HepG2 (cell line): Measurements from ENCODE around the gene SEMA3F. TPM values are rescaled to one million over a fixed set of nuclear protein-coding genes. Genes with fewer than 3 reads are reported as not detected.

Experiments
- ARHGAP35 ChIP-seq: sonication (generic); formaldehyde crosslinking; IDR thresholded peaks from 2 replicates; pipeline ENCODE4 v1.9.0; 2022; ENCODE audit warnings: mild to moderate bottlenecking, inconsistent platforms, moderate library complexity, missing genetic modification reagents, borderline replicate concordance
- ELF1 ChIP-seq: sonication (generic); formaldehyde crosslinking; IDR thresholded peaks from 2 replicates; pipeline ENCODE4 v1.4.0; 2020; ENCODE audit warnings: missing genetic modification reagents
- GATA4 ChIP-seq: sonication (generic); IDR thresholded peaks from 2 replicates; pipeline ENCODE4 v1.6.1; 2016; ENCODE audit warnings: antibody characterized with exemption, low read depth, borderline replicate concordance
- HDAC2 ChIP-seq: sonication (generic); formaldehyde crosslinking; IDR thresholded peaks from 2 replicates; pipeline ENCODE4 v1.4.0; 2020; ENCODE audit warnings: missing genetic modification reagents
- KDM4B ChIP-seq: sonication (generic); formaldehyde crosslinking; IDR thresholded peaks from 2 replicates; pipeline ENCODE4 v1.4.0; 2020; ENCODE audit warnings: missing genetic modification reagents
- KLF6 ChIP-seq: IDR thresholded peaks from 2 replicates; pipeline ENCODE4 v1.8.0; 2016; ENCODE audit warnings: missing biosample characterization, missing genetic modification reagents
- NFYC ChIP-seq: IDR thresholded peaks from 2 replicates; pipeline ENCODE4 v1.6.1; 2016; ENCODE audit warnings: missing genetic modification reagents, missing compliant biosample characterization
- POLR2G ChIP-seq: fragments of 200-400 bp; formaldehyde crosslinking; IDR thresholded peaks from 2 replicates; pipeline ENCODE4 v1.6.1; 2018; ENCODE audit warnings: mild to moderate bottlenecking, low read depth, low read length, moderate library complexity
- SIN3B ChIP-seq: fragments of 150-350 bp; IDR thresholded peaks from 2 replicates; pipeline ENCODE4 v1.6.1; 2014; ENCODE audit warnings: low read length
- SRSF4 ChIP-seq: fragments of 200-400 bp; formaldehyde crosslinking; IDR thresholded peaks from one replicate; pipeline ENCODE4 v1.6.1; 2018; ENCODE audit warnings: mild to moderate bottlenecking, low read depth, low read length, moderate library complexity; ENCODE audit not compliant: poor library complexity, severe bottlenecking
- TBX2 ChIP-seq: sonication (generic); formaldehyde crosslinking; IDR thresholded peaks from 2 replicates; pipeline ENCODE4 v1.5.0; 2020; ENCODE audit warnings: missing genetic modification reagents, mild to moderate bottlenecking, borderline replicate concordance
- WIZ ChIP-seq: sonication (generic); formaldehyde crosslinking; IDR thresholded peaks from 2 replicates; pipeline ENCODE4 v1.5.1; 2020; ENCODE audit warnings: mild to moderate bottlenecking, missing genetic modification reagents
- ZBTB38 ChIP-seq: sonication (generic); formaldehyde crosslinking; IDR thresholded peaks from 2 replicates; pipeline ENCODE4 v1.5.1; 2020; ENCODE audit warnings: mild to moderate bottlenecking, missing genetic modification reagents
- ZMYM4 ChIP-seq: sonication (generic); formaldehyde crosslinking; IDR thresholded peaks from 2 replicates; pipeline ENCODE4 v1.8.1; 2023; ENCODE audit warnings: mild to moderate bottlenecking, missing genetic modification reagents
- ZNF335 ChIP-seq: sonication (generic); formaldehyde crosslinking; IDR thresholded peaks from 2 replicates; pipeline ENCODE4 v1.4.0; 2020; ENCODE audit warnings: missing genetic modification reagents
- ZNF34 ChIP-seq: sonication (generic); formaldehyde crosslinking; IDR thresholded peaks from 2 replicates; pipeline ENCODE4 v1.4.0; 2020; ENCODE audit warnings: mild to moderate bottlenecking, missing genetic modification reagents, borderline replicate concordance
- ZNF382 ChIP-seq: sonication (generic); formaldehyde crosslinking; IDR thresholded peaks from 2 replicates; pipeline ENCODE4 v1.5.0; 2020; ENCODE audit warnings: missing genetic modification reagents, mild to moderate bottlenecking, borderline replicate concordance
- ZNF629 ChIP-seq: sonication (generic); formaldehyde crosslinking; conservative IDR thresholded peaks from 2 replicates; pipeline ENCODE4 v1.5.0; 2020; ENCODE audit warnings: missing genetic modification reagents
- ZSCAN25 ChIP-seq: sonication (generic); formaldehyde crosslinking; IDR thresholded peaks from 2 replicates; pipeline ENCODE4 v1.8.0; 2022; ENCODE audit warnings: mild to moderate bottlenecking, missing genetic modification reagents
- ZSCAN31 ChIP-seq: sonication (generic); formaldehyde crosslinking; IDR thresholded peaks from 2 replicates; pipeline ENCODE4 v1.5.0; 2020; ENCODE audit warnings: low read depth, mild to moderate bottlenecking, missing genetic modification reagents
- polyA plus RNA-seq, 8 experiments: library from polyadenylated mRNA; depleted of rRNA in 3 of 8; stranded (reverse) in 7 of 8; unstranded in 1 of 8; fragments of >200 nt; fragmentation: Illumina TruSeq in 4 of 8; extraction: Trizol in 4 of 8; gene quantifications; 2 replicates each; pipeline versions ENCODE4 v1.2.1 to v1.2.3, GENCODE V29; 2011 to 2016; ENCODE audit warnings: low read depth in 4 of 8, missing spikeins in 1 of 8, mixed read lengths in 1 of 8; ENCODE audit not compliant: insufficient read depth in 1 of 8
- total RNA-seq, 5 experiments: library from RNA; depleted of rRNA; stranded (reverse); fragments of >200 nt; fragmentation: Illumina TruSeq; extraction: Trizol; gene quantifications; 2 replicates each; pipeline ENCODE4 v1.2.3, GENCODE V29; 2016; ENCODE audit warnings: low read depth in 1 of 5
- TF ChIP-seq, protein P1 (sequence below): sonication (generic); formaldehyde crosslinking; IDR thresholded peaks from 2 replicates; pipeline ENCODE4 v1.4.0; 2020; ENCODE audit warnings: missing genetic modification reagents, mild to moderate bottlenecking, borderline replicate concordance
- TF ChIP-seq, protein P2 (sequence below): sonication (generic); formaldehyde crosslinking; IDR thresholded peaks from 2 replicates; pipeline ENCODE4; 2020; ENCODE audit warnings: missing genetic modification reagents, mild to moderate bottlenecking, borderline replicate concordance
- TF ChIP-seq, protein P3 (sequence below): sonication (generic); formaldehyde crosslinking; IDR thresholded peaks from 2 replicates; pipeline ENCODE4 v1.8.1; 2023; ENCODE audit warnings: mild to moderate bottlenecking, moderate library complexity, missing genetic modification reagents
- TF ChIP-seq, protein P4 (sequence below): sonication (generic); formaldehyde crosslinking; IDR thresholded peaks from 2 replicates; pipeline ENCODE4 v1.8.0; 2022; ENCODE audit warnings: low read depth, missing genetic modification reagents

The SEMA3F gene
- total and polyA plus RNA-seq, 2 of the 13 experiments (the other 11 are each of a cell fraction or from before 2014, with no cell fraction given) = 7.6 to 17.2 TPM

DNA sequence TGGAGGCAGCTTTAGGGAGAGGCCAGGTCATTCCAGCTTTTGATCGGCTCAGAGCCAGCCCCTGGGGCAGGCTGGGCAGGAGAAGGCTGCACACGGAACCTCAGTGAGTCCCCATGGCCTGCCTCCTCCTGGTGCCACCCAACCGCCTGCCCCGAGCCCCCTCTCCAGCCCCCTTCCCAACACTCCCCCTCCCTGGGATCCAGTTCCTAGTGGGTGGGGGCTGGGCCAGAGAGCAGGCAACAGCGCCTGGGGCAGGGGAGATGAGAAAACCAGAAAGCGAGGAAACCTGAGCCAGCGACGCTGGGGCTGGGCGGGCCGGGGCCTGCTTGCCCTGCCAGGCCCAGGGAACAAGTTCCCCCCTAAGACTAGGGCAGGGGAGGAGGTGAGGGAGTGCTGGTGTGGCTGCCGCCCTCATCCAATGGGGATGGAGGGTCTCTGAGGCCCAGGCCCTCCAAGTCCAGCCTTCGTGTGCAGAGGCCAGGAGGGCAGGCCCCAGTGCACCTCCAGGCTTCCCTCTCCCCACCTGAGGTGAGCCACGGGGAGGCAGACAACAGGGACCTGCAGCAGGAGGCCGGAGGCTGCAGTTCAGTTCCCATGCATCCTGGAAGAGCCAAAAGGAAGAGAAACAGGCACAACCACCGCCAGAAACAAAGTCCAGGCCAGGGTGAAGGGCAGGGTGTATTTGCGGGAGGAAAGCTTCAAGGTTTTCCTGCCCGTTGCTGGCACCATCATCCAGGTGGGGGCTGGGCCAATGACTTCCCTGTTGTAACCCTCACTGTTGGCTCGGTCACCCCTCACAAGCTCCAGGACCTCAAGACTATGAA is 4.0 kb upstream of the SEMA3F start (continued):
- no peak for TF ChIP-seq WIZ (CRISPR knock-in tag)
- TF ChIP-seq, protein P1, sequence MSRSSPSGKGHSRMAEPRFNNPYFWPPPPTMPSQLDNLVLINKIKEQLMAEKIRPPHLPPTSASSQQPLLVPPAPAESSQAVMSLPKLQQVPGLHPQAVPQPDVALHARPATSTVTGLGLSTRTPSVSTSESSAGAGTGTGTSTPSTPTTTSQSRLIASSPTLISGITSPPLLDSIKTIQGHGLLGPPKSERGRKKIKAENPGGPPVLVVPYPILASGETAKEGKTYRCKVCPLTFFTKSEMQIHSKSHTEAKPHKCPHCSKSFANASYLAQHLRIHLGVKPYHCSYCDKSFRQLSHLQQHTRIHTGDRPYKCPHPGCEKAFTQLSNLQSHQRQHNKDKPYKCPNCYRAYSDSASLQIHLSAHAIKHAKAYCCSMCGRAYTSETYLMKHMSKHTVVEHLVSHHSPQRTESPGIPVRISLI (CRISPR knock-in tag) = no peak
- TF ChIP-seq ZMYM4 = no peak
- TF ChIP-seq KLF6 = 0 out of 2 replicates have a peak, but pooled peaks have one; percentile 12
- no peak for TF ChIP-seq ZNF335
- TF ChIP-seq ZNF34 (CRISPR knock-in tag) = no peak
- TF ChIP-seq NFYC (CRISPR knock-in tag) = no peak
- no peak for TF ChIP-seq SRSF4
- TF ChIP-seq KDM4B = no peak; the same call in 1 of the 2 replicates
- no peak for TF ChIP-seq ZSCAN25
- no peak for TF ChIP-seq POLR2G
- TF ChIP-seq GATA4 = no peak
- TF ChIP-seq, protein P2, sequence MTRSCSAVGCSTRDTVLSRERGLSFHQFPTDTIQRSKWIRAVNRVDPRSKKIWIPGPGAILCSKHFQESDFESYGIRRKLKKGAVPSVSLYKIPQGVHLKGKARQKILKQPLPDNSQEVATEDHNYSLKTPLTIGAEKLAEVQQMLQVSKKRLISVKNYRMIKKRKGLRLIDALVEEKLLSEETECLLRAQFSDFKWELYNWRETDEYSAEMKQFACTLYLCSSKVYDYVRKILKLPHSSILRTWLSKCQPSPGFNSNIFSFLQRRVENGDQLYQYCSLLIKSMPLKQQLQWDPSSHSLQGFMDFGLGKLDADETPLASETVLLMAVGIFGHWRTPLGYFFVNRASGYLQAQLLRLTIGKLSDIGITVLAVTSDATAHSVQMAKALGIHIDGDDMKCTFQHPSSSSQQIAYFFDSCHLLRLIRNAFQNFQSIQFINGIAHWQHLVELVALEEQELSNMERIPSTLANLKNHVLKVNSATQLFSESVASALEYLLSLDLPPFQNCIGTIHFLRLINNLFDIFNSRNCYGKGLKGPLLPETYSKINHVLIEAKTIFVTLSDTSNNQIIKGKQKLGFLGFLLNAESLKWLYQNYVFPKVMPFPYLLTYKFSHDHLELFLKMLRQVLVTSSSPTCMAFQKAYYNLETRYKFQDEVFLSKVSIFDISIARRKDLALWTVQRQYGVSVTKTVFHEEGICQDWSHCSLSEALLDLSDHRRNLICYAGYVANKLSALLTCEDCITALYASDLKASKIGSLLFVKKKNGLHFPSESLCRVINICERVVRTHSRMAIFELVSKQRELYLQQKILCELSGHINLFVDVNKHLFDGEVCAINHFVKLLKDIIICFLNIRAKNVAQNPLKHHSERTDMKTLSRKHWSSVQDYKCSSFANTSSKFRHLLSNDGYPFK (CRISPR knock-in tag) = 0 out of 2 replicates have a peak, but pooled peaks have one; percentile 16
- TF ChIP-seq HDAC2 (CRISPR knock-in tag) = peak; percentile 26; the same call in 1 of the 2 replicates
- TF ChIP-seq, protein P3, sequence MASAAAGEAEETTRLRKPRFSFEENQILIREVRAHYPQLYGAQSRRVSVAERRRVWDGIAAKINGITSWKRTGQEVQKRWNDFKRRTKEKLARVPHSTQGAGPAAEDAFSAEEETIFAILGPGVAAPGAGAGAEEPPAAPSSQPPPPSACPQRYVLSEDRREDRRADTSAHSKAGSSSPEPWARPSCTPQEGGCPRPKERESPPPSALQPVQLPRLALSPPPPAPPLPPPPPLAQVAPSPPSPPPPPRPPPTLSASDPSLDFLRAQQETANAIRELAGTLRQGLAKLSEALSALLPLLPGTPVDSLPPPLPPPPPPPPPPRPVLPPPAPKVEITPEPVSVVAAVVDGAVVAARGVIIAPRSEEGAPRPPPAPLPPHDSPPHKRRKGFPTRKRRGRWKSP = no peak
- TF ChIP-seq ARHGAP35 (CRISPR knock-in tag) = no peak
- 0 out of 2 replicates have a peak, but pooled peaks have one; percentile 25 for TF ChIP-seq ZNF629
- no peak for TF ChIP-seq TBX2 (CRISPR knock-in tag)
- TF ChIP-seq ZNF382 = no peak
- no peak for TF ChIP-seq ELF1 (CRISPR knock-in tag)
- TF ChIP-seq ZBTB38 = no peak
- TF ChIP-seq, protein P4, sequence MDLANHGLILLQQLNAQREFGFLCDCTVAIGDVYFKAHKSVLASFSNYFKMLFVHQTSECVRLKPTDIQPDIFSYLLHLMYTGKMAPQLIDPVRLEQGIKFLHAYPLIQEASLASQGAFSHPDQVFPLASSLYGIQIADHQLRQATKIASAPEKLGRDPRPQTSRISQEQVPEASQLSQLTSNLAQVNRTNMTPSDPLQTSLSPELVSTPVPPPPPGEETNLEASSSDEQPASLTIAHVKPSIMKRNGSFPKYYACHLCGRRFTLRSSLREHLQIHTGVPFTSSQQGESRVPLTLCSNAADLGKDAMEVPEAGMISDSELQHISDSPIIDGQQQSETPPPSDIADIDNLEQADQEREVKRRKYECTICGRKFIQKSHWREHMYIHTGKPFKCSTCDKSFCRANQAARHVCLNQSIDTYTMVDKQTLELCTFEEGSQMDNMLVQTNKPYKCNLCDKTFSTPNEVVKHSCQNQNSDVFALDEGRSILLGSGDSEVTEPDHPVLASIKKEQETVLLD = no peak
- no peak for TF ChIP-seq ZSCAN31 (CRISPR knock-in tag)
- no peak for TF ChIP-seq SIN3B
